Measurements from ENCODE around the gene INTS11.

- TF ChIP-seq CTCF (conservative IDR thresholded peaks at IDR 0.05) (peak; percentile 78), ZFX (IDR thresholded peaks at IDR 0.05) (no peak)
Measured at GRCh38 chr1:1290238-1290731, 34.2 kb downstream of the INTS11 start.
